Measurements from ENCODE around the gene CMC2.
A peak's percentile ranks its signal among the peaks of the same experiment; 100 is the strongest.

The CMC2 gene

DNA sequence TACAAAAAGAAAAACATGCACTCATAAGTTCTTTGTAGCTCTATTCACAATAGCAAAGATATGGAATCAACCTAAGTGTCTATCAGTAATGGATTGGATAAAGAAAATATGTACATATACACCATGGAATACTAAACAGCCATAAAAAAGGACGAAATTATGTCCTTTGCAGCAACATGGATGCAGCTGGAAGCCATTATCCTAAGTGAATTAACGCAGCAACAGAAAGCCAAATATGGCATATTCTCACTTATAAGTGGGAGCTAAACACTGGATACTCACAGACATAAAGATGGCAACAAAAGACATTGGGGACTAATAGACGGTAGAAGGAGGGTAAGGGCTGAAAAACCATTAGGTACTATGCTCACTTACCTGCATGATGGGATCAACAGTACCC lies 5.8 kb downstream of the CMC2 start:
- no peak overlapping the region for H3K27ac ChIP-seq (ENCODE audit: extremely low read depth, low read depth, low read length)
- H3K4me1 ChIP-seq (ENCODE audit: control insufficient read depth, insufficient read depth, low read length): peaks cover 10% of the 10 kb centered on the region
- POLR2A ChIA-PET: interaction anchor here (0.6 kb wide), 1 partner anchor 402 kb away, joined by 5 read pairs; no protein-coding TSS in a partner anchor
- peak; percentile 76 for TF ChIP-seq ZNF146 (tag by site-specific recombination; IDR thresholded peaks at IDR 0.05)
- TF ChIP-seq ZNF2 (tag by site-specific recombination; IDR thresholded peaks at IDR 0.05): no peak
- TF ChIP-seq ZNF580 (tag by site-specific recombination; IDR thresholded peaks at IDR 0.05): peak; percentile 32; the same call in 1 of the 2 replicates
- no peaks in the 10 kb centered on the region for H3K9me3 ChIP-seq (ENCODE audit: control insufficient read depth, insufficient read depth, low read depth, low read length)
- CTCF ChIA-PET: no interaction called here
- H3K36me3 ChIP-seq (ENCODE audit: control insufficient read depth in 2 of 2, insufficient read depth in 1 of 2, low read length in 2 of 2): no peaks in the 10 kb centered on the region
- no peak overlapping the region for H3K4me3 ChIP-seq (ENCODE audit: low read depth, low read length)

DNA sequence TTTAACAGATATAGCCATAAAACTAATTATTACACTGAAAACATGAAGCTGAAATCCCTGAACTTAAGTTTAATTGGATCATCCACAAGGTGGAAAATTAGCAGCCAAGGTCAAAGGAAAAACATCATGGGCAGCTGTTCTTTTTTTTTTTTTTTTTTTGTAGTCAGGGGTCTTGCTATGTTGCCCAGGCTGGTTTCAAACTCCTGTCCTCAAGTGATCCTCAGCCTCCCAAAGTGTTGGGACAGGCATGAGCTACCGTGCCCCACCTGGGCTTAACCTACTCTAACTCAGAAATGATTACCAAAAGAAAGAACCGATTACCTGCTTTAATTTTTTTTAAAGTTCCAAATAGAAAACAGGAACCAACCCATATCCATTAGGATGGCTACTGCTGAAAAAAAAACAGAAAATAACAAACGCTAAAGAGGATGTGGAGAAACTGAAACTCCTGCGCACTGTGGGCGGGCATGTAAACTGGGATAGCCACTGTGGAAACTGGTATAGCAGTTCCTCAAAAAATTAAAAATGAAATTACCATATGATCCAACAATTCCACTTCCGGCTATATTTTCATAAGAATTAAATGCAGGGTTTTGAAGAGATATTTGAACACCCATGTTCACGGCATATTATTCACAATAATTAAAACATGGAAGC lies 8.6 kb downstream of the CMC2 start:
- peaks cover 6% of the 10 kb centered on the region for H3K4me1 ChIP-seq (ENCODE audit: control insufficient read depth, insufficient read depth, low read length)
- CTCF ChIA-PET: interaction anchor here (1.1 to 1.4 kb wide), 2 partner anchors 24 to 74 kb away, joined by 3 read pairs; no protein-coding TSS in a partner anchor
- H3K36me3 ChIP-seq (ENCODE audit: control insufficient read depth in 2 of 2, insufficient read depth in 1 of 2, low read length in 2 of 2): no peaks in the 10 kb centered on the region; a peak in 1 of 3 replicates
- H3K4me3 ChIP-seq (ENCODE audit: low read depth, low read length): no peak overlapping the region
- H3K27ac ChIP-seq (ENCODE audit: extremely low read depth, low read depth, low read length): no peak overlapping the region
- POLR2A ChIA-PET: interaction anchor here (0.6 to 1.3 kb wide), 2 partner anchors 9 to 1373 kb away, joined by 4 to 6 read pairs; partner anchors contain the start of genes CENPN and CMC2
- no peak for TF ChIP-seq ZNF664 (tag by site-specific recombination; IDR thresholded peaks at IDR 0.05)
- TF ChIP-seq ZNF121 (tag by site-specific recombination; IDR thresholded peaks at IDR 0.05): peak; percentile 68
- no peaks in the 10 kb centered on the region for H3K9me3 ChIP-seq (ENCODE audit: control insufficient read depth, insufficient read depth, low read depth, low read length)

- H3K4me3 ChIP-seq (ENCODE audit: low read depth, low read length): no peak overlapping the region; the same call in 1 of the 2 replicates
- no peaks in the 10 kb centered on the region; a peak in 1 of 3 replicates for H3K36me3 ChIP-seq (ENCODE audit: control insufficient read depth in 2 of 2, insufficient read depth in 1 of 2, low read length in 2 of 2)
- POLR2A ChIA-PET: interaction anchor here (0.6 to 1.3 kb wide), 2 partner anchors 10 to 1372 kb away, joined by 4 to 6 read pairs; partner anchors contain the start of genes CENPN and CMC2
- no peak overlapping the region for H3K27ac ChIP-seq (ENCODE audit: extremely low read depth, low read depth, low read length)
- CTCF ChIA-PET: interaction anchor here (0.7 to 1.4 kb wide), 4 partner anchors 8 to 73 kb away, joined by 3 read pairs; no protein-coding TSS in a partner anchor
- no peaks in the 10 kb centered on the region for H3K9me3 ChIP-seq (ENCODE audit: control insufficient read depth, insufficient read depth, low read depth, low read length)
- peaks cover 6% of the 10 kb centered on the region for H3K4me1 ChIP-seq (ENCODE audit: control insufficient read depth, insufficient read depth, low read length)
- TF ChIP-seq ZNF692 (tag by site-specific recombination; IDR thresholded peaks at IDR 0.05) (no peak), KLF10 (tag by site-specific recombination; IDR thresholded peaks at IDR 0.05) (no peak), ZNF214 (tag by site-specific recombination; IDR thresholded peaks at IDR 0.05; ENCODE audit: borderline replicate concordance) (no peak), ZNF623 (tag by site-specific recombination; IDR thresholded peaks at IDR 0.05) (no peak), ZBTB17 (tag by site-specific recombination; IDR thresholded peaks at IDR 0.05) (peak; percentile 55; the same call in 1 of the 2 replicates), ZNF518A (tag by site-specific recombination; conservative IDR thresholded peaks at IDR 0.05; ENCODE audit: low read depth) (no peak), ZNF792 (tag by site-specific recombination; IDR thresholded peaks at IDR 0.05) (no peak), ZNF529 (tag by site-specific recombination; IDR thresholded peaks at IDR 0.05; ENCODE audit: insufficient replicate concordance) (no peak), ZBTB48 (tag by site-specific recombination; IDR thresholded peaks at IDR 0.05) (peak; percentile 34; the same call in 1 of the 2 replicates), ZNF26 (tag by site-specific recombination; IDR thresholded peaks at IDR 0.05) (no peak), ZEB2 (tag by site-specific recombination; IDR thresholded peaks at IDR 0.05) (no peak), IKZF3 (tag by site-specific recombination; IDR thresholded peaks at IDR 0.05) (0 out of 2 replicates have a peak, but pooled peaks have one; percentile 5)
- TF ChIP-seq, protein P1, sequence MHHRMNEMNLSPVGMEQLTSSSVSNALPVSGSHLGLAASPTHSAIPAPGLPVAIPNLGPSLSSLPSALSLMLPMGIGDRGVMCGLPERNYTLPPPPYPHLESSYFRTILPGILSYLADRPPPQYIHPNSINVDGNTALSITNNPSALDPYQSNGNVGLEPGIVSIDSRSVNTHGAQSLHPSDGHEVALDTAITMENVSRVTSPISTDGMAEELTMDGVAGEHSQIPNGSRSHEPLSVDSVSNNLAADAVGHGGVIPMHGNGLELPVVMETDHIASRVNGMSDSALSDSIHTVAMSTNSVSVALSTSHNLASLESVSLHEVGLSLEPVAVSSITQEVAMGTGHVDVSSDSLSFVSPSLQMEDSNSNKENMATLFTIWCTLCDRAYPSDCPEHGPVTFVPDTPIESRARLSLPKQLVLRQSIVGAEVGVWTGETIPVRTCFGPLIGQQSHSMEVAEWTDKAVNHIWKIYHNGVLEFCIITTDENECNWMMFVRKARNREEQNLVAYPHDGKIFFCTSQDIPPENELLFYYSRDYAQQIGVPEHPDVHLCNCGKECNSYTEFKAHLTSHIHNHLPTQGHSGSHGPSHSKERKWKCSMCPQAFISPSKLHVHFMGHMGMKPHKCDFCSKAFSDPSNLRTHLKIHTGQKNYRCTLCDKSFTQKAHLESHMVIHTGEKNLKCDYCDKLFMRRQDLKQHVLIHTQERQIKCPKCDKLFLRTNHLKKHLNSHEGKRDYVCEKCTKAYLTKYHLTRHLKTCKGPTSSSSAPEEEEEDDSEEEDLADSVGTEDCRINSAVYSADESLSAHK (tag by site-specific recombination; IDR thresholded peaks at IDR 0.05): no peak
Observed at GRCh38 chr16:80997139-80997798, 9.4 kb downstream of the CMC2 start.
